NCI-H446 (cell line): ENCODE data around the gene PAK3.

ENCODE experiments used
- DNase-seq, 2 experiments: peaks; one replicate each; lab custom pipeline; 2025; lab: John Stamatoyannopoulos, UW

Gene PAK3

GRCh38 chrX:111131572-111131971, 35.6 kb downstream of the PAK3 start:
- no peak for DNase-seq

DNA sequence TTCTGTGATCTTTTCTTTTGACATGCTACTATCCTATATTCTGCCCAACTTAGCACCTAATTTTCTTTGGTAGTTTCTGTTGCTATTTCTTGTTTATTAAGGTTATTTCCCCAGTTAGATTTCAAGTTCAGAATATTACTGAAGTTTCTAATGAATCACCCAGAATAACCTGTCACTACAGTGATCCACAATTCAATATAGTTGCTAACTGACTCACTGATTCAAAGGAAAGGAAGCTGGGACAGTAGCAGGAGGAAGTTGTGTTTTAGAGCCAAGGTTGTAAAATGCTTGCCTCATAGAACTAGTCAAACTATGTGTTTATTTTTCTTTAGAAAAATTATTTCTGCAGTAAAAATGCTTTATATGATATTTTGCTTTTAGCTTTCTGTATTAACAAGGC, 37.4 kb downstream of the PAK3 start:
- no peak for DNase-seq

DNA sequence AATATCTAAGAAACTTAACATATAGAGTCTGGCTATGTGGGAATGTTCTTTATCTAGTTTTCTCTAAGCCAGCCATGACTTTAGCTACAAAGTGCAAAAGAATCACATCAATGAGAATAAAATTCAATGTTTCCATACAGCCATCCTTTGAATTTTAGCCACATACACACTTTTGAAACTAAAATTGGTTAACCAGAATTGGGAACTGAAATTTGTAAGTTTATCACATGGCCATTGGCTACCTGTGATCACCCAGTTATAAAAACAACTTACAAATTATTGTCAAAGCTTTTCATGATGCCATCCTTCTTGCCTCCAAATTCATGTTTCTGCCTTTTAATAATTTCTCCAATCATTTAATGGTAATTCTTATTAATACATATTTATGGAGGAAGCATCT, 49.9 kb downstream of the PAK3 start:
- no peak for DNase-seq

GRCh38 chrX:111151764-111152163, 55.8 kb downstream of the PAK3 start:
- DNase-seq: no peak

DNA sequence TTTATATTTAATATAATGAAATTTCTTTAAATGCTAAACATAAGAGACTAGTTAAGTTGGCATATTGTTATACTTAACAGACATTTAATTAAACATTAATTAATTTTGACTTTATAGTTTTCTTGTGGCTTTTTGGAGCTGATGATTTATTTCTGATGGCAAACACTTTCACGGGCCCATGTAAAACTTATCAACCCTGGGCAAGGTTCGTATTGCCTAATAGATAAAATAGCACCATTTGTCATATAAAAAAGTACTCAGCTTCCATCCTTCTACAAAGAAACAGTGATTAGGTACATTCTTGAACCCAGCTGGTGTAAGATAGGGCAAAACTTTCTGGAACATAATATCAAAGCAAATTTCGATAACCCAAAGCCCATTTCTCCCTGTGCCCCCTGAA, 63.2 kb downstream of the PAK3 start:
- DNase-seq: no peak

- DNase-seq: peak in 1 of 2 experiments; percentile 3
Observed at GRCh38 chrX:111164728-111165127, 68.7 kb downstream of the PAK3 start.

DNA sequence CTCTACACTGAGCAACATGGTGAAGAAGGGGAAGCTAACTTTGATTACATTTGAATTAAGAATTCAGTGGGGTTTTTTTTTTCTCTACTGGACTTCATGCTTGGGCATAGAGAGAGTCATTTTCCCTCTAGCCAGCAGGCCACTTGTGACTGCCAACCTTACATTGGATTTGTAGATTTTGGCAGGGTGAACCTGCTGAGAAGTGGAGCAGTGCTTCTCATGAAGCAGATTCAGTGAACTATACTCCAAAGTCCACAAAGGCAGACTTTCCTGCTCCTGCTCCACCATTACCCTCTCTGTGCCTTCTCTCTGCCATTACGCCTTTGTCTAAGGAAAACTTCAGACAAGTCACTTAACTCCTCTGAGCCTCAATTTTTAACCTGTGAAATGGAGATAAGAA, 69.9 kb downstream of the PAK3 start:
- DNase-seq: no peak

- no peak for DNase-seq
Observed at GRCh38 chrX:111167334-111167733, 71.3 kb downstream of the PAK3 start.

DNA sequence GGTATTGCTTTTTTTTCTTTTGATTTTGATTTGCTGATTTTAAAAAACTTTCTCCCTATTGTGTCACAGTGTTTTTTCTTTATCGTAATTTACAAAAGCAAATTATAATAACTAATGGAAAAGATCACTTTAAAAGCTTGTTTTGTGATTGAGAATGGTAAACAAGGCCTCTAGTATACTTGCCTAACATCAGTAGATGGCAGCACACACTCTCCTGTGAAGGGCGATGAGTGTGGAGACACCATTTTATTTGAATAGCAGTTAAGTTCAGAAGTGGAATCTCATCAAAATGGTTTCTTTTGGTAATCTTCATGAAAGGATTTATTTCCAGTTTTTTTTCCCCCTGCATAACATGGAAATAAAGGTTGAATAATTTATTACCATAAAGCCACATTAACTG, 72.3 kb downstream of the PAK3 start:
- DNase-seq: peak; percentile 42 to 61

DNA sequence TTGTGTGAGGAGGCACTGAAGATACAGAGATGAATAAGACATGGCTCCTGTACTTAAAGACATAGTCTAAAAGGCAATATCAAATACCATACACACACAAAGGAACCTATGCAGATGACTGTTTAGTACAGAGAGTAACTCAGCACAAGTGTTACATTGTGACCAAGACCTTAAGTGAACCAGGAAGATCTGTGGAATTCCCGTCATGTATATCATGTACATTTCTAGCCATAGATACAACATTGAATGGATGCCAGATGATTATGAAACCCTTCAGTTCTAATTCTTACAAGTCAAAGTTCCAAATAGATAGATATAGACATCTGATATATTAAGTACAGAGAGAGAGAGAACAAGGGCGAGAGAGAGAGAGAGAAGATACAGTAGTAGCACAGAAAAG, 73.2 kb downstream of the PAK3 start:
- DNase-seq: no peak

GRCh38 chrX:111170017-111170416, 74.0 kb downstream of the PAK3 start:
- DNase-seq: no peak

DNA sequence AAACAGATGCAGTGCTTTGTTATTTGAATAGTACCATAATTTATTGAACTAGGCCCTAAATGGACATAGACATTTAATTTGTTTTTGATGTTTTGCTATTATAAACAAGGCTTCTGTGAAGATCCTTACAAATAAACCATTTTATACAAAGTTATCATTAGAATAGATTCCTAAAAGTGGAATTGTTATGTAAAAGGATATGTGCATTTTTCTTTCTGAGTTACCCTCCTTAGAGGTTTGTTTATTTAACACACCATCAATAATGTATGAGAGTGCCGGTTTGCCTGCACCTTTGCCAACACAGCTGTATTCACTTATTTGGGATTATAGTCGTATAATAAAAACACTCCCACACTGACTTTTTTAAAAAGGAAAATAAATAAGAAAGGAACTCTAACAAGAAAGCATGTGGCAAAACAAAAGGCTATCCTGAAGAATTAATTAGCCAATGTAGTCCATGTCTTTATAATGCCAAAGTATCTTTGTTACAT, 84.8 kb downstream of the PAK3 start:
- DNase-seq: no peak

GRCh38 chrX:111181951-111182350, 86.0 kb downstream of the PAK3 start:
- DNase-seq: no peak

GRCh38 chrX:111182997-111183396, 87.0 kb downstream of the PAK3 start:
- no peak for DNase-seq

GRCh38 chrX:111191598-111191997, 95.6 kb downstream of the PAK3 start:
- DNase-seq: no peak

- no peak for DNase-seq
Observed at GRCh38 chrX:111199505-111199904, 103.5 kb downstream of the PAK3 start.

GRCh38 chrX:111200327-111200726, 104.3 kb downstream of the PAK3 start:
- DNase-seq: no peak

- no peak for DNase-seq
Observed at GRCh38 chrX:111207851-111208250, 111.9 kb downstream of the PAK3 start.

- no peak for DNase-seq
Observed at GRCh38 chrX:111216293-111216801, 120.4 kb downstream of the PAK3 start.

DNA sequence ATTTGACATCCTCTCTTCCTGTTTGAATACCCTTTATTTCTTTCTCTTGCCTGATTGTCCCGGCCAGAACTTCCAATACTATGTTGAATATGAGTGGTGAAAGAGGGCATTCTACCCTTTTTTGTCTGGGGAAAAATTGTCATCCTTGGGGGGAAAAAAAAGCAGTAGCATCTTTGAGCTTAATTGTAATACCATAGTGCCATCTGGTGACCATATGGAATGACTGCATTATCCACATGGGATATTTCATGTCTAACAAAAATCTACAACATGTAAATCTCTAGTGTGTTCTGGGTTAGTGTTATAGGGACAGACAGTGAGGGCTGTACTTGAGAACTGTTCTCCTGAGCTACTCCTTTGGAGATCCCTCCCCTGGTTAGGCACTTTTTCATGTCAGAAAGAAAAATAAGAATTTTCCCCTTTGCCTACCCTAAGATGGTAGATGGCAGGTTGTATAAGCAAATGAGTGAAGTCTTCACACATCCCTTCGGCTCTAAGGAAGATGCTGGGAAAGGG, 148.3 kb downstream of the PAK3 start:
- DNase-seq: peak in 1 of 2 experiments; percentile 31

DNA sequence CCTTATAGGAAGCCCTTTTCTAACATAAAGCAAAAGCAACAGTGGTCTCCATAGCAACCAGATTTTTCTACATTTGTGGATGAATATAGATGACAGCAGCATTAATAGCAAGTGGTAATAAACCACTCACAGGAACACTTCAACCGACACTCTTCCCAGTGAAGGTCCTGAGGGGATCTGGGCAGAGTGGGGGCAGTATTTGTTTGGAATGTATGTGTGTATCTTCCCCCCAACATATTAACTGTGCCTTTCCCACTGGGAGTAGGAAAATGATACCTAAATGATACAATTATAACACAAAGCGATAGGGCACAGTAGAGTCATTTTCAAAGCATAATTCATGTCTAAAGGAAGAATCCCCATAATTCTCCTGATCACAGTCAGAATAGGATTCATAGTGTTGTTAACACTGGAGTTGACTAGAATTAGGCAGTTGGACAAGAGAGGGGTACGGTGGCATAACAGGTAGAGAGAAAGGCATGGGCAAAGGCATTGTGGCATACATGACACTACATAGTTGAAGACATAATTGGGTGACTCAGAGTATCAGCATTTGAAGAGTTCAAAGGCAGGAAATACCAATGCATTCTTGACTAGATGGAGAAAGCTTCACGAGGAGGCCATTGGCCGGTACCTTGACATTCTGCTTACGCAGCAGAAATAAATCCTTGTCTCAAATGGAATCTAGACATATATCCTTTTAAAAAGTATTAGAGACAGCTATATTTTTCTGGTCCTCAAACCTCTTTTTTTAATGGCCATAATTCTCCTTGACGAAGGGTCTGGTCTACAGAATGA, 159.1 kb downstream of the PAK3 start:
- DNase-seq: no peak

- DNase-seq: no peak
Observed at GRCh38 chrX:111257733-111258132, 161.7 kb downstream of the PAK3 start.

GRCh38 chrX:111259559-111259958, 163.6 kb downstream of the PAK3 start:
- DNase-seq: no peak

GRCh38 chrX:111260451-111260850, 164.5 kb downstream of the PAK3 start:
- no peak for DNase-seq
